MM.1S (cell line): ENCODE results near the gene PIK3CD.
A peak's percentile ranks its signal among the peaks of the same experiment; 100 is the strongest.

Source experiments
- DNase-seq: peaks from one replicate; pipeline ENCODE4 v3.0.0-alpha.2; 2015
- H2AFZ ChIP-seq: fragments of 300-600 bp; sonication (generic); 2 replicates; pipeline ENCODE4 v1.6.0; 2016; ENCODE audit warnings: antibody characterized with exemption, low read length
- H3F3A ChIP-seq: fragments of 300-600 bp; sonication (generic); 2 replicates; pipeline ENCODE4 v1.6.1; 2016; ENCODE audit warnings: mild to moderate bottlenecking, antibody characterized with exemption, low read length, moderate library complexity, mixed read lengths; ENCODE audit not compliant: insufficient read depth
- H3K27ac ChIP-seq: fragments of 300-600 bp; sonication (generic); 2 replicates; pipeline ENCODE4 v1.5.1; 2016; ENCODE audit warnings: mild to moderate bottlenecking, low read length
- H3K27me3 ChIP-seq: fragments of 300-600 bp; sonication (generic); replicated peaks from 2 replicates; pipeline ENCODE4 v1.6.0; 2016; ENCODE audit warnings: low read length; ENCODE audit not compliant: insufficient read depth
- H3K36me3 ChIP-seq: fragments of 300-600 bp; sonication (generic); replicated peaks from 2 replicates; pipeline ENCODE4 v1.6.1; 2016; ENCODE audit warnings: mild to moderate bottlenecking, low read length, mixed read lengths; ENCODE audit not compliant: insufficient read depth
- H3K4me1 ChIP-seq: fragments of 300-600 bp; sonication (generic); 2 replicates; pipeline ENCODE4 v1.6.1; 2016; ENCODE audit warnings: low read length, mixed read lengths
- H3K4me2 ChIP-seq: fragments of 300-600 bp; sonication (generic); 2 replicates; pipeline ENCODE4 v1.6.0; 2016; ENCODE audit warnings: low read depth, low read length
- H3K4me3 ChIP-seq: fragments of 300-600 bp; sonication (generic); 2 replicates; pipeline ENCODE4 v1.5.1; 2016; ENCODE audit warnings: low read length, mixed read lengths
- H3K79me2 ChIP-seq: fragments of 300-600 bp; sonication (generic); 2 replicates; pipeline ENCODE4 v1.6.1; 2016; ENCODE audit warnings: mixed run types, low read length, mixed read lengths
- H3K9ac ChIP-seq: fragments of 300-600 bp; sonication (generic); 2 replicates; pipeline ENCODE4 v1.6.1; 2016; ENCODE audit warnings: low read length, mixed read lengths
- H3K9me2 ChIP-seq: fragments of 300-600 bp; sonication (generic); replicated peaks from 2 replicates; pipeline ENCODE4 v1.6.1; 2016; ENCODE audit warnings: mild to moderate bottlenecking, low read length, mixed read lengths; ENCODE audit not compliant: insufficient read depth
- H3K9me3 ChIP-seq: fragments of 300-600 bp; sonication (generic); replicated peaks from 2 replicates; pipeline ENCODE4 v1.6.1; 2016; ENCODE audit warnings: mild to moderate bottlenecking, low read length, mixed read lengths; ENCODE audit not compliant: insufficient read depth
- H4K20me1 ChIP-seq: fragments of 300-600 bp; sonication (generic); 2 replicates; pipeline ENCODE4 v1.6.1; 2016; ENCODE audit warnings: mild to moderate bottlenecking, low read length, moderate library complexity, mixed read lengths; ENCODE audit not compliant: insufficient read depth
- EZH2 ChIP-seq: fragments of 300-600 bp; sonication (generic); optimal IDR thresholded peaks from 2 replicates; pipeline ENCODE3; 2017; ENCODE audit warnings: low read depth, mild to moderate bottlenecking, antibody characterized with exemption, low read length, mixed read lengths
- EZH2phosphoT487 ChIP-seq: fragments of 300-600 bp; sonication (generic); IDR thresholded peaks from 2 replicates; pipeline ENCODE4 v1.6.1; 2018; ENCODE audit warnings: antibody characterized with exemption, low read length
- TF ChIP-seq, protein P1 (sequence below): fragments of 300-600 bp; sonication (generic); IDR thresholded peaks from 2 replicates; pipeline ENCODE4 v1.5.1; 2016; ENCODE audit warnings: antibody characterized with exemption, low read length, mixed read lengths

Gene PIK3CD

DNA sequence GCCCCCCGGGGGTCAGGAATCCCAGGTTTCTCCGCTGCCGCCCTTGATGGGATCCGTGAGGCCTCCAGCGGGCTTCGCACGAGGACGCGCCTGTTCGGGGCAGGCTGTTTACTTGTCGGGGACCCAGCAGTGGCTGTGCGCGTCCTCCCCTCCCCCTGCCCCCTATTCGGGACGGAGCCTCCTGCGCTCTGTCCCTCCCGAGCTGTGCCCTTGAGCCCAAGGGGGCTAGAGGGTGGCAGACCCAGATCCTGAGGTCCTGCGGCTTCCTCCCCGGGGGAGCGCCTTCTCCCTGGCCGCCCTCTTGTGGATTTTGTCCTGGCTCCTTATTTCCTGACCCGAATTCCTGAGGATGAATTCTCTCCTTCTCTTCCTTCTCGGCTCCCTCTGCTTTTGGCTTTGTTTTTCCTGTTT, 38.4 kb downstream of the PIK3CD start:
- TF ChIP-seq, protein P1, sequence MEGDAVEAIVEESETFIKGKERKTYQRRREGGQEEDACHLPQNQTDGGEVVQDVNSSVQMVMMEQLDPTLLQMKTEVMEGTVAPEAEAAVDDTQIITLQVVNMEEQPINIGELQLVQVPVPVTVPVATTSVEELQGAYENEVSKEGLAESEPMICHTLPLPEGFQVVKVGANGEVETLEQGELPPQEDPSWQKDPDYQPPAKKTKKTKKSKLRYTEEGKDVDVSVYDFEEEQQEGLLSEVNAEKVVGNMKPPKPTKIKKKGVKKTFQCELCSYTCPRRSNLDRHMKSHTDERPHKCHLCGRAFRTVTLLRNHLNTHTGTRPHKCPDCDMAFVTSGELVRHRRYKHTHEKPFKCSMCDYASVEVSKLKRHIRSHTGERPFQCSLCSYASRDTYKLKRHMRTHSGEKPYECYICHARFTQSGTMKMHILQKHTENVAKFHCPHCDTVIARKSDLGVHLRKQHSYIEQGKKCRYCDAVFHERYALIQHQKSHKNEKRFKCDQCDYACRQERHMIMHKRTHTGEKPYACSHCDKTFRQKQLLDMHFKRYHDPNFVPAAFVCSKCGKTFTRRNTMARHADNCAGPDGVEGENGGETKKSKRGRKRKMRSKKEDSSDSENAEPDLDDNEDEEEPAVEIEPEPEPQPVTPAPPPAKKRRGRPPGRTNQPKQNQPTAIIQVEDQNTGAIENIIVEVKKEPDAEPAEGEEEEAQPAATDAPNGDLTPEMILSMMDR: no peak
- no peak for TF ChIP-seq EZH2
- no peak for TF ChIP-seq EZH2phosphoT487
- H3F3A ChIP-seq: peaks cover 9% of the 10 kb centered on the region
- no peaks in the 10 kb centered on the region for H3K9me2 ChIP-seq
- no peak overlapping the region for H2AFZ ChIP-seq
- no peaks in the 10 kb centered on the region for H3K79me2 ChIP-seq
- no peaks in the 10 kb centered on the region for H3K9me3 ChIP-seq
- H3K4me1 ChIP-seq: peaks cover 3% of the 10 kb centered on the region; the same call in 1 of the 2 replicates
- 0 out of 2 replicates have a peak overlapping the region, but pooled peaks have one; percentile 32 for H3K4me2 ChIP-seq
- H4K20me1 ChIP-seq: no peaks in the 10 kb centered on the region
- DNase-seq: no peak
- no peak overlapping the region for H3K27ac ChIP-seq
- H3K4me3 ChIP-seq: no peak overlapping the region
- peaks cover 73% of the 10 kb centered on the region for H3K27me3 ChIP-seq
- no peaks in the 10 kb centered on the region for H3K36me3 ChIP-seq
- H3K9ac ChIP-seq: no peak overlapping the region

- H3K9me3 ChIP-seq: no peaks in the 10 kb centered on the region
- H3K36me3 ChIP-seq: no peaks in the 10 kb centered on the region
- H3K79me2 ChIP-seq: no peaks in the 10 kb centered on the region
- peaks cover 69% of the 10 kb centered on the region for H3K27me3 ChIP-seq
- H3F3A ChIP-seq: peaks cover 9% of the 10 kb centered on the region
- no peak overlapping the region for H3K9ac ChIP-seq
- H4K20me1 ChIP-seq: no peaks in the 10 kb centered on the region
- H3K9me2 ChIP-seq: no peaks in the 10 kb centered on the region
- no peak overlapping the region for H3K27ac ChIP-seq
- TF ChIP-seq EZH2phosphoT487 (no peak), EZH2 (no peak)
- TF ChIP-seq, protein P1: no peak
- peaks cover 3% of the 10 kb centered on the region; the same call in 1 of the 2 replicates for H3K4me1 ChIP-seq
- no peak overlapping the region for H3K4me2 ChIP-seq
- no peak for DNase-seq
- H2AFZ ChIP-seq: no peak overlapping the region
- H3K4me3 ChIP-seq: no peak overlapping the region
Measured at GRCh38 chr1:9690440-9691107, 39.0 kb downstream of the PIK3CD start.

DNA sequence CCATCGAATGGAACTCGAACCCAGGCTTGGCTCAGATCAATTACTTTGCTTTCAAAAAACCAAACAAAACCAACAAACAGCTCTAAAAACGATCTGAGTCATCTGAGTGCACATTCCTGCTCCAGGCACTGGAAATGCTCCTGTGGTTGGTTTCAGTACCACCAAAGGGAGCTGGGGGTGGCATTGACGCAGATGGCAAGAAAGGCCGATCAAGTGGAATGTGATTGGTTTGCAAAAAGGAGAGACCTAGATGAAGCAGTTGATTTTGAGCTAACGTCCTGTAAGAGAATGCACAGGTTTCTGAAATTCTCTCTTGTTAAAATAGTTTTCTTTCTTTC, 39.5 kb downstream of the PIK3CD start:
- Histone ChIP-seq H3K9ac (no peak overlapping the region), H3K4me1 (peaks cover 3% of the 10 kb centered on the region; the same call in 1 of the 2 replicates), H3K4me3 (no peak overlapping the region), H3K4me2 (no peak overlapping the region), H3K9me3 (no peaks in the 10 kb centered on the region), H3K36me3 (no peaks in the 10 kb centered on the region), H3K79me2 (no peaks in the 10 kb centered on the region), H3K9me2 (no peaks in the 10 kb centered on the region), H3K27me3 (peaks cover 64% of the 10 kb centered on the region), H2AFZ (no peak overlapping the region), H3F3A (peaks cover 9% of the 10 kb centered on the region), H3K27ac (no peak overlapping the region), H4K20me1 (no peaks in the 10 kb centered on the region)
- TF ChIP-seq EZH2 (no peak), EZH2phosphoT487 (no peak)
- TF ChIP-seq, protein P1: no peak
- no peak for DNase-seq
